K562 (cell line): Measurements from ENCODE around the gene SOAT1. TPM values are rescaled to one million over a fixed set of nuclear protein-coding genes. Genes with fewer than 3 reads are reported as not detected.
"Not testable (repeated sequence)": the region's sequence is repeated elsewhere in the genome, so short reads cannot be mapped to it uniquely, and the experiment has no call there.

Source experiments
- ATAC-seq: fragments of 200-7000 bp; cut with Tn5 transposase; 3 replicates; pipeline ENCODE4 v1.9.1; 2020; ENCODE audit warnings: moderate library complexity
- BruUV-seq: library from RNA; stranded (reverse); fragments of 400-500 nt; replicated peaks from 2 replicates; lab custom pipeline; 2021; lab: Mats Ljungman, UMichigan
- CTCF ChIA-PET: fragments of 300-600 bp; formaldehyde crosslinking; extraction: SDS; loops from one replicate; lab custom pipeline; 2021; ENCODE audit warnings: low intra/inter-chr PET ratio; lab: Yijun Ruan, JAX
- POLR2A ChIA-PET: fragments of 300-600, 350-650 bp; sonication (Branson Sonifier 250); formaldehyde crosslinking; extraction: SDS; loops from one replicate; lab custom pipeline; 2021; ENCODE audit warnings: antibody characterized with exemption, inconsistent platforms; lab: Yijun Ruan, JAX
- DNase-seq, 4 experiments: peaks; one replicate each; pipeline versions ENCODE4 v3.0.0 to v3.0.0-alpha.2; 2011 to 2018; ENCODE audit warnings: low spot score in 3 of 4, mixed read lengths in 3 of 4; ENCODE audit errors: extremely low read depth in 1 of 4
- FAIRE-seq: peaks from 2 replicates; lab custom pipeline; 2011; peaks lifted over from hg19 to GRCh38; lab: Jason Lieb, UNC
- H2AFZ ChIP-seq: 2 replicates; pipeline ENCODE4 v1.6.0; 2011; ENCODE audit warnings: low read depth, low read length, control low read depth, inconsistent platforms
- H3K27ac ChIP-seq: fragments of 200-600 bp; 3 replicates; pipeline ENCODE4 v1.8.0; 2011; ENCODE audit warnings: low read depth, mild to moderate bottlenecking, control low read depth, inconsistent platforms, low read length, moderate library complexity, mixed read lengths; ENCODE audit errors: extremely low read depth
- H3K27me3 ChIP-seq, 2 experiments: fragments of 300-600 bp in 1 of 2; 2 replicates in 1 of 2; 3 replicates in 1 of 2; pipeline versions ENCODE4 v1.6.0 to v1.8.0; 2011; ENCODE audit warnings: inconsistent platforms in 2 of 2, low read length in 2 of 2, mild to moderate bottlenecking in 1 of 2, mixed read lengths in 1 of 2, moderate library complexity in 1 of 2; ENCODE audit not compliant: control insufficient read depth in 2 of 2, insufficient read depth in 2 of 2
- H3K36me3 ChIP-seq: fragments of 300-600 bp; 3 replicates; pipeline ENCODE4 v1.8.0; 2011; ENCODE audit warnings: mild to moderate bottlenecking, low read length, inconsistent platforms; ENCODE audit not compliant: control insufficient read depth, insufficient read depth
- H3K4me1 ChIP-seq, 2 experiments: fragments of 200-600 bp in 1 of 2; replicated peaks in 1 of 2; 2 replicates in 1 of 2; 3 replicates in 1 of 2; pipeline versions ENCODE4 v1.5.1 to v1.8.0; 2011; ENCODE audit warnings: inconsistent platforms in 2 of 2, low read length in 2 of 2, mild to moderate bottlenecking in 1 of 2, mixed read lengths in 1 of 2, moderate library complexity in 1 of 2; ENCODE audit not compliant: control insufficient read depth in 2 of 2, insufficient read depth in 2 of 2
- H3K4me2 ChIP-seq: 2 replicates; pipeline ENCODE4 v1.6.1; 2011; ENCODE audit warnings: low read length, control low read depth, inconsistent platforms, mixed read lengths; ENCODE audit not compliant: insufficient read depth
- H3K4me3 ChIP-seq: fragments of 200-600 bp; sonication (generic), shearing (Covaris generic); 2 replicates; pipeline ENCODE4 v1.5.1; 2016; ENCODE audit warnings: control low read depth, inconsistent platforms
- H3K79me2 ChIP-seq: fragments of 200-600 bp; 3 replicates; pipeline ENCODE4 v1.8.0; 2011; ENCODE audit warnings: low read length, inconsistent platforms; ENCODE audit not compliant: control insufficient read depth, insufficient read depth
- H3K9ac ChIP-seq, 2 experiments: 2 replicates each; pipeline versions ENCODE4 v1.6.0 to v1.6.1; 2011; ENCODE audit warnings: low read depth in 2 of 2, low read length in 2 of 2, control low read depth in 1 of 2, inconsistent platforms in 1 of 2, mild to moderate bottlenecking in 1 of 2, mixed read lengths in 1 of 2; ENCODE audit not compliant: insufficient read depth in 1 of 2
- H3K9me1 ChIP-seq: one replicate; pipeline ENCODE4 v1.6.0; 2011; ENCODE audit warnings: inconsistent platforms, mild to moderate bottlenecking, low read length, moderate library complexity; ENCODE audit not compliant: control insufficient read depth, insufficient read depth
- H3K9me3 ChIP-seq: replicated peaks from 2 replicates; pipeline ENCODE4 v1.5.1; 2011; ENCODE audit warnings: low read depth, low read length, inconsistent platforms; ENCODE audit not compliant: control insufficient read depth, insufficient read depth
- H4K20me1 ChIP-seq: replicated peaks from 2 replicates; pipeline ENCODE4 v1.6.1; 2011; ENCODE audit warnings: low read length, inconsistent platforms, mixed read lengths; ENCODE audit not compliant: control insufficient read depth, insufficient read depth
- ARID3A ChIP-seq: IDR thresholded peaks from 2 replicates; pipeline ENCODE4 v1.6.1; 2012; ENCODE audit warnings: low read depth, low read length, improper control_type of control experiment, borderline replicate concordance
- CCAR2 ChIP-seq: fragments of 200-400 bp; formaldehyde crosslinking; IDR thresholded peaks from 2 replicates; pipeline ENCODE4 v1.6.1; 2017; ENCODE audit warnings: mild to moderate bottlenecking, low read depth, low read length
- CHD2 ChIP-seq: IDR thresholded peaks from 2 replicates; pipeline ENCODE4 v1.6.1; 2011; ENCODE audit warnings: low read depth, low read length
- DLX4 ChIP-seq: fragments of 250-450 bp; sonication (Bioruptor Pico); IDR thresholded peaks from 2 replicates; pipeline ENCODE4 v1.6.1; 2021; ENCODE audit warnings: mild to moderate bottlenecking
- HDAC2 ChIP-seq: fragments of 450-650 bp; IDR thresholded peaks from 2 replicates; pipeline ENCODE4 v1.6.1; 2016; ENCODE audit warnings: mild to moderate bottlenecking
- MCM3 ChIP-seq: fragments of 450-650 bp; IDR thresholded peaks from 2 replicates; pipeline ENCODE4 v1.6.1; 2016
- MTA3 ChIP-seq: fragments of 450-650 bp; formaldehyde crosslinking; IDR thresholded peaks from 2 replicates; pipeline ENCODE4 v1.6.1; 2017; ENCODE audit warnings: mild to moderate bottlenecking, borderline replicate concordance
- SAP30 ChIP-seq: fragments of 200-600 bp; sonication (generic); IDR thresholded peaks from 2 replicates; pipeline ENCODE4 v1.6.1; 2012; ENCODE audit warnings: borderline replicate concordance, low read depth, mild to moderate bottlenecking, moderate library complexity, low read length, control low read depth, inconsistent platforms; ENCODE audit not compliant: insufficient read depth, poor library complexity, severe bottlenecking
- SMC3 ChIP-seq: conservative IDR thresholded peaks from 2 replicates; pipeline ENCODE4 v1.6.1; 2011; ENCODE audit warnings: low read depth, low read length, improper control_type of control experiment; ENCODE audit not compliant: insufficient read depth
- TSC22D4 ChIP-seq: fragments of 450-650 bp; IDR thresholded peaks from 2 replicates; pipeline ENCODE4 v1.6.1; 2016; ENCODE audit warnings: missing genetic modification characterization, missing biosample characterization, control low read depth
- ZNF224 ChIP-seq: sonication (generic); formaldehyde crosslinking; IDR thresholded peaks from 2 replicates; pipeline ENCODE4 v1.8.0; 2022; ENCODE audit warnings: mild to moderate bottlenecking, missing genetic modification reagents
- ZNF232 ChIP-seq: sonication (generic); formaldehyde crosslinking; IDR thresholded peaks from 2 replicates; pipeline ENCODE4 v1.8.0; 2022; ENCODE audit warnings: mild to moderate bottlenecking, missing genetic modification reagents
- WGBS: fragments of 100-300 bp; shearing (Covaris generic); methylation state at CpG from one replicate; pipeline ENCODE4 v1.1.6; 2016; ENCODE audit warnings: low coverage, mixed read lengths; ENCODE audit not compliant: insufficient coverage; ENCODE audit errors: missing lambda C conversion rate; 5-methylcytosine and 5-hydroxymethylcytosine counted together
- in situ Hi-C: fragments of 300-500 bp; cut with MboI; formaldehyde crosslinking; loops from 4 replicates; pipeline ENCODE4 v1.15.0; 2018; ENCODE audit warnings: inconsistent platforms, mixed read lengths
- intact Hi-C: fragments of 100-400 bp; cut with micrococcal nuclease; formaldehyde crosslinking; loops from 2 replicates; pipeline ENCODE4 v1.14.2; 2022
- polyA plus RNA-seq, 8 experiments: library from polyadenylated mRNA; depleted of rRNA in 4 of 8; stranded (reverse) in 5 of 8; unstranded in 3 of 8; fragments of >200 nt; fragmentation: Nextera tagmentation in 2 of 8; fragmentation: Illumina TruSeq in 1 of 8; extraction: Ambion mirVana in 2 of 8; extraction: Trizol in 1 of 8; gene quantifications; 2 replicates each; pipeline versions ENCODE4 v1.2.1 to v1.2.3, GENCODE V29; 2011 to 2014; ENCODE audit warnings: inconsistent platforms in 1 of 8, missing spikeins in 1 of 8
- total RNA-seq, 7 experiments: library from RNA; depleted of rRNA in 6 of 7; stranded (reverse); fragments of >200 nt in 6 of 7; fragmentation: Illumina TruSeq in 2 of 7; extraction: Trizol in 2 of 7; gene quantifications; 2 replicates each; pipeline versions ENCODE4 v1.2.1 to v1.2.3, GENCODE V29; 2011 to 2021; ENCODE audit warnings: low replicate concordance in 1 of 7

Gene SOAT1
- total and polyA plus RNA-seq, 9 of the 15 experiments (the other 6 are each of a cell fraction or from before 2014, with no cell fraction given), result 5.5 to 29.1 (median 17.3) TPM

- H3K79me2 ChIP-seq, result no peaks in the 10 kb centered on the region
- POLR2A ChIA-PET, result no interaction called here
- BruUV-seq, result no TSS peak
- H3K9me3 ChIP-seq, result no peaks in the 10 kb centered on the region
- H3K9me1 ChIP-seq, result no peaks in the 10 kb centered on the region
- CTCF ChIA-PET, result no interaction called here
- DNase-seq (no peak), FAIRE-seq (no peak), ATAC-seq (no peak)
- no peaks in the 10 kb centered on the region for H3K4me1 ChIP-seq
- no peak for TF ChIP-seq CCAR2
- TF ChIP-seq ZNF224 (CRISPR knock-in tag), result no peak
- no peak for TF ChIP-seq SAP30
- TF ChIP-seq ARID3A, result no peak
- no peak for TF ChIP-seq ZNF232 (CRISPR knock-in tag)
- TF ChIP-seq MTA3, result no peak
- no peak for TF ChIP-seq TSC22D4 (tag)
- TF ChIP-seq DLX4 (CRISPR knock-in tag), result no peak
- TF ChIP-seq CHD2, result no peak
- no peak for TF ChIP-seq MCM3
- TF ChIP-seq SMC3, result no peak
- TF ChIP-seq HDAC2, result no peak
- H3K36me3 ChIP-seq, result no peaks in the 10 kb centered on the region
- intact Hi-C loops, result no loop called here
- in situ Hi-C loops, result no loop called here
- no peak overlapping the region for H3K9ac ChIP-seq
- peaks cover 0 to 6% of the 10 kb centered on the region in 2 experiments; a peak in 2 of 5 replicates for H3K27me3 ChIP-seq
- no peak overlapping the region for H3K27ac ChIP-seq
- no peak overlapping the region for H3K4me3 ChIP-seq
- H3K4me2 ChIP-seq, result no peak overlapping the region
- no peak overlapping the region for H2AFZ ChIP-seq
- H4K20me1 ChIP-seq, result no peaks in the 10 kb centered on the region
- WGBS, result 0% methylated on average over 3 of the region's 3 CpGs
Measured at GRCh38 chr1:179393721-179394120, 100.1 kb downstream of the SOAT1 start.

- ATAC-seq, H3K79me2 ChIP-seq, H3K27me3 ChIP-seq, H3K4me3 ChIP-seq, DNase-seq, in situ Hi-C loops, H3K4me1 ChIP-seq, H3K27ac ChIP-seq, H4K20me1 ChIP-seq, BruUV-seq, H3K36me3 ChIP-seq, POLR2A ChIA-PET, H3K9ac ChIP-seq, intact Hi-C loops, H3K4me2 ChIP-seq, FAIRE-seq, H2AFZ ChIP-seq, H3K9me3 ChIP-seq, H3K9me1 ChIP-seq, CTCF ChIA-PET: not testable (repeated sequence)
- WGBS, result 0% methylated on average over 2 of the region's 2 CpGs
Measured at GRCh38 chr1:179399399-179399798, 105.8 kb downstream of the SOAT1 start.
